Measurements from ENCODE around the gene CERS6.

- TF ChIP-seq CTCF (IDR thresholded peaks at IDR 0.05), result no peak
- no peak for TF ChIP-seq POLR2A (IDR thresholded peaks at IDR 0.05)
Measured at GRCh38 chr2:168583064-168583709, 127.1 kb downstream of the CERS6 start.

Measured in thyroid gland (tissue), 4 donors.